Posterior vena cava (tissue), 2 donors: ENCODE results near the gene FARSB. TPM values are rescaled to one million over a fixed set of nuclear protein-coding genes. Genes with fewer than 3 reads are reported as not detected.

Source experiments
- DNase-seq: peaks from one replicate; pipeline ENCODE4 v3.0.0-alpha.2; 2020; ENCODE audit warnings: low spot score
- intact Hi-C, 2 donors: fragments of 100-400 bp; cut with DNase I; formaldehyde crosslinking; loops; one replicate each; pipeline versions ENCODE4 v1.14.1 to v1.14.2; 2022 to 2023
- total RNA-seq, 2 donors: library from RNA; stranded (reverse); fragmentation: NEBNext Ultra II Directional; extraction: Animal tissue kit (Norgen Biotek cat#: 25700); gene quantifications; one replicate each; pipeline ENCODE4 v1.2.1, GENCODE V29; 2021
- donor health status: DM: yes; HTN: yes; CAD: no.
- donor health status: DM: yes; HTN: yes; CAD: no.

The FARSB gene
- total RNA-seq, 2 donors from 2014 or later, result 17.0 to 21.9 TPM

- no peak for DNase-seq
- intact Hi-C loops, result no loop called here
These were observed 131.9 kb downstream of the FARSB start for GRCh38 chr2:222523783-222524544.

- intact Hi-C loops, result no loop called here
- no peak for DNase-seq
These were observed 133.8 kb downstream of the FARSB start for GRCh38 chr2:222522082-222522481.

- no peak for DNase-seq
- intact Hi-C loops, result no loop called here
These were observed 134.8 kb downstream of the FARSB start for GRCh38 chr2:222521099-222521498.

Other genes with a start within 250 kb of the FARSB start
- gene SGPP2, start 231.5 kb downstream of the FARSB start, total RNA-seq, result not detected
- not detected for gene MOGAT1, start 15.6 kb upstream of the FARSB start, total RNA-seq
- gene ACSL3, start 204.9 kb upstream of the FARSB start, total RNA-seq, result 10 to 100 TPM; 52.2 to 54.6 TPM